ENCODE measurements around the gene NRXN3. TPM values are rescaled to one million over a fixed set of nuclear protein-coding genes. Genes with fewer than 3 reads are reported as not detected.

NRXN3 gene
- total RNA-seq, 1 experiment from 2014 or later: not detected

DNA sequence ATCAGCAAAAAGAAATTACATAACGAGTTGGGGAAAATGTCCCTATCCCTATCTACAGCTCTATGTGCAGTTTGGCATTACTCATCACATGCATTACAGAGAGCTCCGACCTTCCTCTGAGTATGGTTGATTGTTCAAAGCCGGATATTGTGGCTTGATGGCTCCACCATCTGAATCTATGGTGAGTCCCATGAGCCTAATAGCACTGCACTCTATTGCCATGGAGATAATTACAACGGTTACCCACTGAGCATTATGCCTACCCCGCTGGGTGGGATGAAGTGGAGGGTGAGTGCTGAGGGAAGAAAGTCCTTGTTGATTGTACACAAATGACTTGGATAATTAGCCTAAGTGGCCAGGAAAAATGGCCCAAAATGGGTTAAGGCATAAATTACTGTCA is 800.5 kb downstream of the NRXN3 start:
- Histone ChIP-seq H3K4me1 (ENCODE audit: control insufficient read depth, insufficient read depth, low read length) (no peaks in the 10 kb centered on the region), H3K27ac (ENCODE audit: low read length) (no peak overlapping the region), H3K36me3 (ENCODE audit: control insufficient read depth, insufficient read depth, low read length) (no peaks in the 10 kb centered on the region), H3K27me3 (ENCODE audit: control insufficient read depth, insufficient read depth, low read length) (no peaks in the 10 kb centered on the region), H3K4me3 (ENCODE audit: low read depth in 2 of 2, low read length in 2 of 2) (no peak overlapping the region), H3K9me3 (ENCODE audit: control insufficient read depth, insufficient read depth, low read depth, low read length) (no peaks in the 10 kb centered on the region)
- ATAC-seq (no peak), DNase-seq (ENCODE audit: low read depth, low spot score) (no peak)
- intact Hi-C loops (cut with micrococcal nuclease; ENCODE audit: unreplicated experiment) (no loop called here), in situ Hi-C loops (cut with HindIII; ENCODE audit: low pct_unique_long_range_greater_than_20kb, low sequenced_read_pairs) (no loop called here)
- TF ChIP-seq REST (IDR thresholded peaks at IDR 0.05; ENCODE audit: insufficient read depth in 1 of 2, low read depth in 2 of 2, low read length in 1 of 2): no peak
- TF ChIP-seq TCF7L2 (IDR thresholded peaks at IDR 0.05; ENCODE audit: low read depth, low read length): no peak
- no peak for TF ChIP-seq SIN3A (IDR thresholded peaks at IDR 0.05; ENCODE audit: borderline replicate concordance, insufficient read depth, low read depth, low read length)
- TF ChIP-seq POLR2AphosphoS5 (IDR thresholded peaks at IDR 0.05; ENCODE audit: low read depth, low read length): no peak
- TF ChIP-seq, protein P1, sequence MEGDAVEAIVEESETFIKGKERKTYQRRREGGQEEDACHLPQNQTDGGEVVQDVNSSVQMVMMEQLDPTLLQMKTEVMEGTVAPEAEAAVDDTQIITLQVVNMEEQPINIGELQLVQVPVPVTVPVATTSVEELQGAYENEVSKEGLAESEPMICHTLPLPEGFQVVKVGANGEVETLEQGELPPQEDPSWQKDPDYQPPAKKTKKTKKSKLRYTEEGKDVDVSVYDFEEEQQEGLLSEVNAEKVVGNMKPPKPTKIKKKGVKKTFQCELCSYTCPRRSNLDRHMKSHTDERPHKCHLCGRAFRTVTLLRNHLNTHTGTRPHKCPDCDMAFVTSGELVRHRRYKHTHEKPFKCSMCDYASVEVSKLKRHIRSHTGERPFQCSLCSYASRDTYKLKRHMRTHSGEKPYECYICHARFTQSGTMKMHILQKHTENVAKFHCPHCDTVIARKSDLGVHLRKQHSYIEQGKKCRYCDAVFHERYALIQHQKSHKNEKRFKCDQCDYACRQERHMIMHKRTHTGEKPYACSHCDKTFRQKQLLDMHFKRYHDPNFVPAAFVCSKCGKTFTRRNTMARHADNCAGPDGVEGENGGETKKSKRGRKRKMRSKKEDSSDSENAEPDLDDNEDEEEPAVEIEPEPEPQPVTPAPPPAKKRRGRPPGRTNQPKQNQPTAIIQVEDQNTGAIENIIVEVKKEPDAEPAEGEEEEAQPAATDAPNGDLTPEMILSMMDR (IDR thresholded peaks at IDR 0.05): no peak
- ChIA-PET CTCF (no interaction called here), POLR2A (no interaction called here)
- BruUV-seq (replicated peaks): no TSS peak

DNA sequence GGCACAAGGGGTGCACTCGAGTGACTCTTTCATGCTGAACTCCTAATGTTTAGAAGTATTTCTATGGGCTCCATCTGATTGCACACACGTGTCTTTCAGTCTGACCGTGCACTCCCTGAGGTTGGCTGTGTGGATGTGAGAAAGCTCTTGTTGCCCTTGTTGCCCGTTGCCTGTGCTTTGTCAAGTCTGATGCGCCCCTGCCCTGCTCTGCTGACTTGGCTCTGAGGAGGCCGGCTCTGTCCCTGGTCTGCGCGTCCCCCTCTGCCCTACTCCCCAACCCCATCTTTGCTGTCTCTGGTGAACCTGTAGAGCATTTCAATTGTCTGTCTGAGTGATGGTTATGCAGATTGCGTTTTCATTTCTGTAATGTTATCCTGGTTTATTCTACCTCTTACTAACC is 802.3 kb downstream of the NRXN3 start:
- H3K4me3 ChIP-seq (ENCODE audit: low read depth in 2 of 2, low read length in 2 of 2): no peak overlapping the region
- H3K4me1 ChIP-seq (ENCODE audit: control insufficient read depth, insufficient read depth, low read length): no peaks in the 10 kb centered on the region
- ChIA-PET POLR2A (no interaction called here), CTCF (no interaction called here)
- no TSS peak for BruUV-seq (replicated peaks)
- no peaks in the 10 kb centered on the region for H3K27me3 ChIP-seq (ENCODE audit: control insufficient read depth, insufficient read depth, low read length)
- TF ChIP-seq SIN3A (IDR thresholded peaks at IDR 0.05; ENCODE audit: borderline replicate concordance, insufficient read depth, low read depth, low read length) (no peak), REST (IDR thresholded peaks at IDR 0.05; ENCODE audit: insufficient read depth in 1 of 2, low read depth in 2 of 2, low read length in 1 of 2) (no peak)
- TF ChIP-seq, protein P1 (IDR thresholded peaks at IDR 0.05): no peak
- H3K9me3 ChIP-seq (ENCODE audit: control insufficient read depth, insufficient read depth, low read depth, low read length): no peaks in the 10 kb centered on the region
- intact Hi-C loops (cut with micrococcal nuclease; ENCODE audit: unreplicated experiment) (no loop called here), in situ Hi-C loops (cut with HindIII; ENCODE audit: low pct_unique_long_range_greater_than_20kb, low sequenced_read_pairs) (no loop called here)
- no peak overlapping the region for H3K27ac ChIP-seq (ENCODE audit: low read length)
- ATAC-seq (no peak), DNase-seq (ENCODE audit: low read depth, low spot score) (no peak)
- H3K36me3 ChIP-seq (ENCODE audit: control insufficient read depth, insufficient read depth, low read length): no peaks in the 10 kb centered on the region

Data from Panc1 (cell line).